T-helper 17 cell (primary cell): ENCODE measurements around the gene EHD2. TPM values are rescaled to one million over a fixed set of nuclear protein-coding genes. Genes with fewer than 3 reads are reported as not detected.
"Not testable (repeated sequence)": the region's sequence is repeated elsewhere in the genome, so short reads cannot be mapped to it uniquely, and the experiment has no call there.

Experiments used
- ATAC-seq: fragments of 150-1000 bp; cut with Tn5 transposase; 2 replicates; pipeline ENCODE4 v1.10.0; 2021; ENCODE audit warnings: mild to moderate bottlenecking, moderate library complexity
- DNase-seq, 3 donors: peaks; one replicate each; pipeline versions ENCODE4 v3.0.0 to v3.0.0-alpha.2; 2020 to 2021
- H3K9me3 ChIP-seq: one replicate; pipeline ENCODE4 v1.7.0; 2013; ENCODE audit warnings: low read length, mild to moderate bottlenecking; ENCODE audit not compliant: control insufficient read depth, poor library complexity, severe bottlenecking
- H3K27ac Mint-ChIP-seq: one replicate; pipeline ENCODE4 v1.8.0; 2022; ENCODE audit warnings: mild to moderate bottlenecking, moderate library complexity, mixed read lengths
- H3K27me3 Mint-ChIP-seq: one replicate; pipeline ENCODE4 v1.8.0; 2022; ENCODE audit warnings: mixed read lengths
- H3K36me3 Mint-ChIP-seq: one replicate; pipeline ENCODE4 v1.8.0; 2022; ENCODE audit warnings: low read depth, mixed read lengths
- H3K4me1 Mint-ChIP-seq: one replicate; pipeline ENCODE4 v1.8.0; 2022; ENCODE audit warnings: mild to moderate bottlenecking, mixed read lengths
- H3K4me3 Mint-ChIP-seq: one replicate; pipeline ENCODE4 v1.8.0; 2022; ENCODE audit warnings: mild to moderate bottlenecking, moderate library complexity, mixed read lengths
- total RNA-seq, 4 donors: library from RNA in 2 of 4; stranded (reverse) in 2 of 4; gene quantifications; one replicate each; pipeline ENCODE4 v1.2.3 and lab custom pipeline; 2022 to 2026

EHD2 gene
- total RNA-seq, 2 donors from 2014 or later: 0.70 TPM; not detected in 1

- H3K27me3 Mint-ChIP-seq: peaks cover 24% of the 10 kb centered on the region
- ATAC-seq: peak; percentile 91
- no peak overlapping the region for H3K4me3 Mint-ChIP-seq
- peaks cover 7% of the 10 kb centered on the region for H3K4me1 Mint-ChIP-seq
- DNase-seq: peak; percentile 40 to 65 (median 43)
- H3K27ac Mint-ChIP-seq: no peak overlapping the region
- H3K36me3 Mint-ChIP-seq: peaks cover 4% of the 10 kb centered on the region
- H3K9me3 ChIP-seq: no peaks in the 10 kb centered on the region
These were observed 5.9 kb upstream of the EHD2 start for GRCh38 chr19:47707135-47707925.

DNA sequence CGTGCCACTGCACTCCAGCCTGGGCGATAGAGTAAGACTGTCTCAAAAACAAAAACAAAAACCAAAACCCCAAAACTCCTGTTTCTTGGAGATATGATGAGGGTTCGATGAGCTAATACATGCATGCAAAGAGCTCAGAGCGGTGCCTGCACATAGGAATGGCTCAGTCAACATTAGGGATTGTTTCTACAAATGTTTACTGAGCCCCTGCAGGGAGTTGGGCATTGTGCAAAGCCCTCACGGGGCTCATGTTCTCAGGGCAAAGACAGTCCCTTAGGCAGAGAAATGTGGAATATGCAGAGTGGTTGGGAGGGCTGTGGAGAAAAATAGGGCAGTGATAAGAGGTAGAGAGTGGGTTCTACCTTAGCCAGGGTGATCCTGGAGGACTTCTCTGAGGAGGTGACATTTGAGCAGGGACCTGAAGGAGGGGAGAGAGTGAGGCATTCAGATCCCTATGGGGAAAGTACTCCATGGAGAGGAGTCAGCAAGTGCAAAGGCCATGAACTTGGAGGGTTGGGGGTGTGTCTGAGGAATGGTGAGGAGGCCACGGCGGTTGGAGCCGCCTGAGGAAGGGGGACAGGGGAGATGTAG, 1.5 kb upstream of the EHD2 start:
- Mint-ChIP-seq H3K4me1 (peaks cover 15% of the 10 kb centered on the region), H3K27ac (no peak overlapping the region), H3K36me3 (peaks cover 11% of the 10 kb centered on the region), H3K4me3 (no peak overlapping the region), H3K27me3 (peaks cover 47% of the 10 kb centered on the region)
- DNase-seq: no peak
- no peaks in the 10 kb centered on the region for H3K9me3 ChIP-seq
- ATAC-seq: no peak

GRCh38 chr19:47714339-47714738, 1.1 kb downstream of the EHD2 start:
- Mint-ChIP-seq H3K4me3 (no peak overlapping the region), H3K27me3 (peaks cover 46% of the 10 kb centered on the region)
- no peak for DNase-seq

GRCh38 chr19:47714855-47715254, 1.6 kb downstream of the EHD2 start:
- H3K36me3 Mint-ChIP-seq: peaks cover 12% of the 10 kb centered on the region
- peaks cover 49% of the 10 kb centered on the region for H3K27me3 Mint-ChIP-seq
- H3K9me3 ChIP-seq, H3K27ac Mint-ChIP-seq, ATAC-seq, DNase-seq, H3K4me1 Mint-ChIP-seq, H3K4me3 Mint-ChIP-seq: not testable (repeated sequence)

More at GRCh38 chr19:47714339-47714738, 1.1 kb downstream of the EHD2 start:
- no peaks in the 10 kb centered on the region for H3K9me3 ChIP-seq
- ATAC-seq: no peak
- peaks cover 11% of the 10 kb centered on the region for H3K36me3 Mint-ChIP-seq
- H3K4me1 Mint-ChIP-seq: peaks cover 8% of the 10 kb centered on the region
- no peak overlapping the region for H3K27ac Mint-ChIP-seq

- Mint-ChIP-seq H3K4me1 (peaks cover 11% of the 10 kb centered on the region), H3K4me3 (no peak overlapping the region)
- ATAC-seq: no peak
These were observed 3.2 kb downstream of the EHD2 start for GRCh38 chr19:47716270-47716937.

DNA sequence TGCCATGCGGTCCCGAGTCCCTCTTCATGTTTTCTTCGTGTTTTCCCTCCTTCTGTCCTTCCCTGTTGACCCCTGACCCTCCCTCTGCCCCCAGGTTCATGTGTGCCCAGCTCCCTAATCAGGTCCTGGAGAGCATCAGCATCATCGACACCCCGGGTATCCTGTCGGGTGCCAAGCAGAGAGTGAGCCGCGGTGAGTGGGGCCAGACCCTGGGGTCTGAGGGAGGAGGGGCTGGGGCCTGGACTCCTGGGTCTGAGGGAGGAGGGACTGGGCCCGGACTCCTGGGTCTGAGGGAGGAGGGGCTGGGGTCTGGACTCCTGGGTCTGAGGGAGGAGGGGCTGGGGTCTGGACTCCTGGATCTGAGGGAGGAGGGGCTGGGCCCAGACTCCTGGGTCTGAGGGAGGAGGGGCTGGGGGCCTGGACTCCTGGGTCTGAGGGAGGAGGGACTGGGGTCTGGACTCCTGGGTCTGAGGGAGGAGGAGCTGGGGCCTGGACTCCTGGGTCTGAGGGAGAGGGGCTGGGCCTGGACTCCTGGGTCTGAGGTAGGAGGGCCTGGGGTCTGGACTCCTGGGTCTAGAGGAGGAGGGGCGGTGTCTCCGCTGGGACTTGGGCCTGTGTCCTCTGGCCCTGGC, 5.3 kb downstream of the EHD2 start:
- DNase-seq, H3K9me3 ChIP-seq, H3K27ac Mint-ChIP-seq, H3K4me3 Mint-ChIP-seq, ATAC-seq, H3K4me1 Mint-ChIP-seq: not testable (repeated sequence)
- peaks cover 60% of the 10 kb centered on the region for H3K27me3 Mint-ChIP-seq
- H3K36me3 Mint-ChIP-seq: peaks cover 12% of the 10 kb centered on the region

More at GRCh38 chr19:47716270-47716937, 3.2 kb downstream of the EHD2 start:
- Mint-ChIP-seq H3K36me3 (peaks cover 17% of the 10 kb centered on the region), H3K27ac (no peak overlapping the region), H3K27me3 (peaks cover 59% of the 10 kb centered on the region)
- H3K9me3 ChIP-seq: no peaks in the 10 kb centered on the region
- DNase-seq: no peak

GRCh38 chr19:47719047-47719859, 6.0 kb downstream of the EHD2 start:
- DNase-seq: no peak
- Mint-ChIP-seq H3K27me3 (peaks cover 57% of the 10 kb centered on the region), H3K27ac (no peak overlapping the region), H3K4me1 (peaks cover 5% of the 10 kb centered on the region), H3K36me3 (peaks cover 6% of the 10 kb centered on the region), H3K4me3 (no peak overlapping the region)
- ATAC-seq: no peak
- no peaks in the 10 kb centered on the region for H3K9me3 ChIP-seq

- ATAC-seq (no peak), DNase-seq (no peak)
- Mint-ChIP-seq H3K27me3 (peaks cover 51% of the 10 kb centered on the region), H3K27ac (no peak overlapping the region), H3K36me3 (peaks cover 6% of the 10 kb centered on the region), H3K4me1 (peaks cover 5% of the 10 kb centered on the region), H3K4me3 (no peak overlapping the region)
- no peaks in the 10 kb centered on the region for H3K9me3 ChIP-seq
These were observed 7.6 kb downstream of the EHD2 start for GRCh38 chr19:47720669-47721422.

GRCh38 chr19:47723581-47723940, 10.3 kb downstream of the EHD2 start:
- H3K9me3 ChIP-seq: no peaks in the 10 kb centered on the region
- DNase-seq (no peak), ATAC-seq (no peak)
- H3K27ac Mint-ChIP-seq: no peak overlapping the region
- peaks cover 7% of the 10 kb centered on the region for H3K4me1 Mint-ChIP-seq
- H3K4me3 Mint-ChIP-seq: no peak overlapping the region
- peaks cover 41% of the 10 kb centered on the region for H3K27me3 Mint-ChIP-seq
- H3K36me3 Mint-ChIP-seq: peaks cover 10% of the 10 kb centered on the region

- H3K4me1 Mint-ChIP-seq: peaks cover 13% of the 10 kb centered on the region
- no peak overlapping the region for H3K4me3 Mint-ChIP-seq
- no peaks in the 10 kb centered on the region for H3K9me3 ChIP-seq
- ATAC-seq (no peak), DNase-seq (no peak)
- peaks cover 4% of the 10 kb centered on the region for H3K36me3 Mint-ChIP-seq
- H3K27me3 Mint-ChIP-seq: peaks cover 49% of the 10 kb centered on the region
- no peak overlapping the region for H3K27ac Mint-ChIP-seq
These were observed 12.7 kb downstream of the EHD2 start for GRCh38 chr19:47725759-47726401.

GRCh38 chr19:47726467-47726866, 13.2 kb downstream of the EHD2 start:
- ATAC-seq: no peak
- no peak for DNase-seq
- peaks cover 13% of the 10 kb centered on the region for H3K4me1 Mint-ChIP-seq
- no peak overlapping the region for H3K27ac Mint-ChIP-seq
- no peaks in the 10 kb centered on the region for H3K9me3 ChIP-seq
- no peak overlapping the region for H3K4me3 Mint-ChIP-seq
- peaks cover 4% of the 10 kb centered on the region for H3K36me3 Mint-ChIP-seq
- H3K27me3 Mint-ChIP-seq: peaks cover 47% of the 10 kb centered on the region

- Mint-ChIP-seq H3K27me3 (peaks cover 37% of the 10 kb centered on the region), H3K4me1 (peaks cover 13% of the 10 kb centered on the region), H3K4me3 (peak overlapping the region; percentile 75)
- not testable (repeated sequence) for DNase-seq, ATAC-seq, H3K27ac Mint-ChIP-seq, H3K36me3 Mint-ChIP-seq, H3K9me3 ChIP-seq
These were observed 15.1 kb downstream of the EHD2 start for GRCh38 chr19:47728295-47728694.
